GM23248 (cell line): ENCODE data around the gene ANKS1B. TPM values are rescaled to one million over a fixed set of nuclear protein-coding genes. Genes with fewer than 3 reads are reported as not detected.
"Not testable (repeated sequence)": the region's sequence is repeated elsewhere in the genome, so short reads cannot be mapped to it uniquely, and the experiment has no call there.

Experiments used
- DNase-seq: peaks from one replicate; pipeline ENCODE4 v3.0.0-alpha.2; 2015
- H2AFZ ChIP-seq: fragments of 200-600 bp; sonication (generic); 2 replicates; pipeline ENCODE4 v1.6.1; 2016; ENCODE audit warnings: antibody characterized with exemption
- H3F3A ChIP-seq: fragments of 200-600 bp; sonication (generic); 2 replicates; pipeline ENCODE4 v1.6.1; 2016; ENCODE audit warnings: mild to moderate bottlenecking, antibody characterized with exemption, mixed run types; ENCODE audit not compliant: insufficient read depth
- H3K27ac ChIP-seq: fragments of 200-600 bp; sonication (generic); 2 replicates; pipeline ENCODE4 v1.5.1; 2016; ENCODE audit warnings: mild to moderate bottlenecking
- H3K27me3 ChIP-seq: fragments of 200-600 bp; sonication (generic); replicated peaks from 2 replicates; pipeline ENCODE4 v1.6.1; 2016; ENCODE audit warnings: mild to moderate bottlenecking; ENCODE audit not compliant: insufficient read depth
- H3K36me3 ChIP-seq: fragments of 200-600 bp; sonication (generic); 2 replicates; pipeline ENCODE4 v1.6.1; 2016; ENCODE audit warnings: low read depth, mild to moderate bottlenecking
- H3K4me1 ChIP-seq: fragments of 200-600 bp; sonication (generic); 2 replicates; pipeline ENCODE4 v1.6.1; 2016; ENCODE audit warnings: mild to moderate bottlenecking; ENCODE audit not compliant: insufficient read depth
- H3K4me2 ChIP-seq: fragments of 200-600 bp; sonication (generic); one replicate; pipeline ENCODE4 v1.6.1; 2016; ENCODE audit warnings: mild to moderate bottlenecking; ENCODE audit not compliant: unreplicated experiment
- H3K4me3 ChIP-seq: fragments of 200-600 bp; sonication (generic); 2 replicates; pipeline ENCODE4 v1.5.1; 2016; ENCODE audit warnings: mild to moderate bottlenecking
- H3K79me2 ChIP-seq: fragments of 200-600 bp; sonication (generic); 2 replicates; pipeline ENCODE4 v1.6.1; 2016; ENCODE audit warnings: mild to moderate bottlenecking; ENCODE audit not compliant: insufficient read depth
- H3K9ac ChIP-seq: fragments of 200-600 bp; sonication (generic); 2 replicates; pipeline ENCODE4 v1.6.1; 2016; ENCODE audit warnings: mild to moderate bottlenecking
- H3K9me2 ChIP-seq: fragments of 200-600 bp; sonication (generic); 2 replicates; pipeline ENCODE4 v1.6.1; 2016; ENCODE audit warnings: mixed run types, mild to moderate bottlenecking, moderate library complexity; ENCODE audit not compliant: insufficient read depth
- H3K9me3 ChIP-seq: fragments of 200-600 bp; sonication (generic); one replicate; pipeline ENCODE4 v1.6.1; 2017; ENCODE audit warnings: low read depth
- H4K20me1 ChIP-seq: fragments of 200-600 bp; sonication (generic); 2 replicates; pipeline ENCODE4 v1.6.0; 2016; ENCODE audit not compliant: insufficient read depth
- EZH2 ChIP-seq: fragments of 200-600 bp; sonication (generic); IDR thresholded peaks from 2 replicates; pipeline ENCODE4 v1.6.1; 2018; ENCODE audit warnings: antibody characterized with exemption, mild to moderate bottlenecking; ENCODE audit not compliant: insufficient read depth, poor library complexity, severe bottlenecking
- EZH2phosphoT487 ChIP-seq: fragments of 200-600 bp; sonication (generic); IDR thresholded peaks from 2 replicates; pipeline ENCODE4 v1.6.1; 2018; ENCODE audit warnings: antibody characterized with exemption, moderate library complexity, mild to moderate bottlenecking, low read depth; ENCODE audit not compliant: insufficient read depth
- WGBS, 2 experiments: methylation state at CpG; one replicate each; pipeline ENCODE4 v1.1.6; 2015 to 2017; ENCODE audit warnings: low lambda C conversion rate in 2 of 2, low coverage in 1 of 2; ENCODE audit errors: missing lambda C conversion rate in 2 of 2; 5-methylcytosine and 5-hydroxymethylcytosine counted together
- in situ Hi-C: fragments of 300-500 bp; cut with MboI; formaldehyde crosslinking; loops from 2 replicates; pipeline ENCODE4 v1.15.0; 2020
- polyA plus RNA-seq: library from polyadenylated mRNA; unstranded; fragments of >200 nt; fragmentation: Nextera tagmentation; extraction: Ambion mirVana; gene quantifications from 2 replicates; pipeline ENCODE4 v1.2.1, GENCODE V29; 2016
- total RNA-seq: library from RNA; depleted of rRNA; stranded (reverse); fragments of >200 nt; shearing (Covaris generic); gene quantifications from 2 replicates; pipeline ENCODE4 v1.2.3, GENCODE V29; 2014

ANKS1B gene
- total and polyA plus RNA-seq, 2 experiments from 2014 or later: not detected

DNA sequence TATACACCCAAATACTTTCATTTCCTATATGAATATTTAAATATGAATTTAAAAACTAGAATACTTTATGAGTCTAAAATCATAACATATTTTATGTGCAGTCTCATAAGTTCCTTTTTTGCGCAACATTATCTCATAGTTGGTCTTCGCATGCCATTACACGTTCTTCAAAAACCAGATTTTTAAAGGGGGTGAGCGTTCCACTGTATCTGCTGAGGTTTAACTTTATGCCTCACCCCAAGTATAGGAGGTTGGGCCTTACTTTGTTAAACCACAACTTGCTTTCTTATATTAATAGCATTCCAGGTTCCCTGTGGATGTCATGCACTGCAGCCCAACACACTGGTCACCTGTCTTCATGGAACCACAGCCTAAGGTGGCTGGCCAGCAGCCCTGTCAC, 1221.1 kb downstream of the ANKS1B start:
- Histone ChIP-seq H3K4me3 (no peak overlapping the region), H3K4me2 (no peak overlapping the region), H2AFZ (no peak overlapping the region), H4K20me1 (no peaks in the 10 kb centered on the region), H3K9me3 (no peaks in the 10 kb centered on the region), H3K27me3 (no peaks in the 10 kb centered on the region; the same call in 1 of the 2 replicates), H3K4me1 (no peaks in the 10 kb centered on the region), H3K79me2 (no peaks in the 10 kb centered on the region), H3K27ac (no peak overlapping the region), H3K36me3 (no peaks in the 10 kb centered on the region), H3F3A (no peaks in the 10 kb centered on the region), H3K9ac (no peak overlapping the region), H3K9me2 (no peaks in the 10 kb centered on the region)
- in situ Hi-C loops: no loop called here
- TF ChIP-seq EZH2 (no peak), EZH2phosphoT487 (no peak)
- WGBS, 2 experiments: 74 to 75% methylated on average over 4 of the region's 4 CpGs
- DNase-seq: no peak

GRCh38 chr12:98758331-98758730, 1226.4 kb downstream of the ANKS1B start:
- H3K4me2 ChIP-seq: no peak overlapping the region
- H3K4me1 ChIP-seq: peaks cover 22% of the 10 kb centered on the region
- H3K9me3 ChIP-seq: no peaks in the 10 kb centered on the region
- H3K9ac ChIP-seq: no peak overlapping the region
- no peaks in the 10 kb centered on the region; the same call in 1 of the 2 replicates for H3K27me3 ChIP-seq
- H2AFZ ChIP-seq: no peak overlapping the region
- H3K4me3 ChIP-seq: no peak overlapping the region
- peak; percentile 86 for DNase-seq
- no peaks in the 10 kb centered on the region for H3K36me3 ChIP-seq
- in situ Hi-C loops: no loop called here
- H3K27ac ChIP-seq: peak overlapping the region; percentile 44; the same call in 1 of the 2 replicates
- H4K20me1 ChIP-seq: no peaks in the 10 kb centered on the region
- no peaks in the 10 kb centered on the region for H3K9me2 ChIP-seq
- 7 to 13% methylated on average over 3 of the region's 3 CpGs for WGBS, 2 experiments
- no peaks in the 10 kb centered on the region for H3K79me2 ChIP-seq
- peaks cover 10% of the 10 kb centered on the region for H3F3A ChIP-seq
- TF ChIP-seq EZH2 (no peak), EZH2phosphoT487 (no peak)

- Histone ChIP-seq H3K36me3 (no peaks in the 10 kb centered on the region), H3K4me2 (no peak overlapping the region), H3K9ac (0 out of 2 replicates have a peak overlapping the region, but pooled peaks have one; percentile 5), H3K4me3 (no peak overlapping the region), H3K79me2 (no peaks in the 10 kb centered on the region), H3K4me1 (peaks cover 31% of the 10 kb centered on the region), H2AFZ (no peak overlapping the region), H3K27ac (peak overlapping the region; percentile 44), H3K9me2 (no peaks in the 10 kb centered on the region), H4K20me1 (no peaks in the 10 kb centered on the region), H3K27me3 (no peaks in the 10 kb centered on the region; the same call in 1 of the 2 replicates), H3K9me3 (no peaks in the 10 kb centered on the region), H3F3A (peaks cover 14% of the 10 kb centered on the region)
- DNase-seq: peak; percentile 44
- TF ChIP-seq EZH2: no peak
- no peak for TF ChIP-seq EZH2phosphoT487
- WGBS, 2 experiments: 18 to 26% methylated on average over 3 to 4 of the region's 4 CpGs
- in situ Hi-C loops: no loop called here
Observed at GRCh38 chr12:98757455-98757854, 1227.3 kb downstream of the ANKS1B start.

DNA sequence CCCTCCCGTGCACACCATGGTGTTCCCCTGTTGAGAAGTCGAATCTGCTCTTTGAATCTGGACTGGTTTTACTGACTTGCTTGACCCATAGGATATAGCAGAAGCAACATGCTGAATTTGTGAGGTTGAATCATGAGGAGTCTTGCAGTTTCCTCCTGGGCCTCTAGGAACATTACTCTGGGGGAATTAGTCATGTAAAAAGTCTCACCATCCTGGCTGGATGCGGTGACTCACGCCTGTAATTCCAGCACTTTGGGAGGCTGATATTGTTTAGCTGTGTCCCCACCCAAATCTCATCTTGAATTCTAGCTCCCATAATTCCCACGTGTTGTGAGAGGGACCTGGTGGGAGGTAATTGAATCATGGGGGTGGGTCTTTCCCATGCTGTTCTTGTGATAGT, 1228.9 kb downstream of the ANKS1B start:
- H3K4me2 ChIP-seq, H3K9me3 ChIP-seq, H3K9ac ChIP-seq, in situ Hi-C loops, H3K9me2 ChIP-seq, H3K79me2 ChIP-seq, H3K27me3 ChIP-seq, H3K36me3 ChIP-seq, H2AFZ ChIP-seq, H3K4me3 ChIP-seq, H4K20me1 ChIP-seq: not testable (repeated sequence)
- Histone ChIP-seq H3K27ac (peak overlapping the region; percentile 68), H3K4me1 (peaks cover 33% of the 10 kb centered on the region), H3F3A (peaks cover 14% of the 10 kb centered on the region)
- peak; percentile 92 for DNase-seq
- 43 to 48% methylated on average over 5 of the region's 5 CpGs for WGBS, 2 experiments

GRCh38 chr12:98754095-98754494, 1230.6 kb downstream of the ANKS1B start:
- Histone ChIP-seq H3K9me3 (no peaks in the 10 kb centered on the region), H3K4me3 (no peak overlapping the region), H3K4me1 (peaks cover 33% of the 10 kb centered on the region), H3K36me3 (no peaks in the 10 kb centered on the region), H3K9ac (no peak overlapping the region), H2AFZ (no peak overlapping the region), H3K27ac (peak overlapping the region; percentile 23), H4K20me1 (no peaks in the 10 kb centered on the region), H3F3A (peaks cover 14% of the 10 kb centered on the region), H3K4me2 (no peak overlapping the region), H3K27me3 (no peaks in the 10 kb centered on the region), H3K79me2 (no peaks in the 10 kb centered on the region), H3K9me2 (no peaks in the 10 kb centered on the region)
- in situ Hi-C loops: no loop called here
- peak; percentile 80 for DNase-seq
- TF ChIP-seq EZH2phosphoT487 (no peak), EZH2 (no peak)
- WGBS, 2 experiments: 38 to 65% methylated on average over 5 of the region's 5 CpGs
